Heart left ventricle (tissue), 13 donors: ENCODE measurements around the gene RTEL1.

ENCODE experiments used
- POLR2A ChIP-seq, 2 donors: fragments of 450-650 bp; IDR thresholded peaks; one replicate each; pipeline ENCODE4 v1.6.1; 2017; ENCODE audit warnings: antibody characterized with exemption in 2 of 2, mild to moderate bottlenecking in 2 of 2, moderate library complexity in 2 of 2
- TF ChIP-seq, protein P1 (sequence below), 12 donors: fragments of 200-600 bp; sonication (generic) in 4 of 12; IDR thresholded peaks; one replicate each; pipeline versions ENCODE4 v1.5.0 to v1.8.0; 2018 to 2022; ENCODE audit warnings: antibody characterized with exemption in 12 of 12, mild to moderate bottlenecking in 5 of 12
- donor health status: ischemic (EF 13 %, LVEDD 7.1; RV severe dilation, severe dysfunction).
- donor health status: DM: no; HTN: yes; CAD: no.
- donor health status: DM: no; HTN: no; CAD: no.
- donor health status: ischemic (EF 25% LVEDD 6.9; RV normal size, moderate dysfunction).
- donor health status: ischemic (EF 25% LVEDD 5.7; RV mildly dilated, moderate dysfunction).
- donor health status: ischemic (EF 35%, LVEDD 5.7; RV mildly dilated, moderate dysfunction).
- donor health status: nonischemic (EF 11% LVEDD 7.7; RV severe dilation, severe dysfunction).
- donor health status: DM: yes; HTN: yes; CAD: no.
- donor health status: PGD.
- donor health status: ischemic (EF 29% LVEDD 5.4; RV normal size, mild dysfunction).
- donor health status: nonischemic (EF 23%, LVEDD 6.1; RV moderate dilation, normal function).

DNA sequence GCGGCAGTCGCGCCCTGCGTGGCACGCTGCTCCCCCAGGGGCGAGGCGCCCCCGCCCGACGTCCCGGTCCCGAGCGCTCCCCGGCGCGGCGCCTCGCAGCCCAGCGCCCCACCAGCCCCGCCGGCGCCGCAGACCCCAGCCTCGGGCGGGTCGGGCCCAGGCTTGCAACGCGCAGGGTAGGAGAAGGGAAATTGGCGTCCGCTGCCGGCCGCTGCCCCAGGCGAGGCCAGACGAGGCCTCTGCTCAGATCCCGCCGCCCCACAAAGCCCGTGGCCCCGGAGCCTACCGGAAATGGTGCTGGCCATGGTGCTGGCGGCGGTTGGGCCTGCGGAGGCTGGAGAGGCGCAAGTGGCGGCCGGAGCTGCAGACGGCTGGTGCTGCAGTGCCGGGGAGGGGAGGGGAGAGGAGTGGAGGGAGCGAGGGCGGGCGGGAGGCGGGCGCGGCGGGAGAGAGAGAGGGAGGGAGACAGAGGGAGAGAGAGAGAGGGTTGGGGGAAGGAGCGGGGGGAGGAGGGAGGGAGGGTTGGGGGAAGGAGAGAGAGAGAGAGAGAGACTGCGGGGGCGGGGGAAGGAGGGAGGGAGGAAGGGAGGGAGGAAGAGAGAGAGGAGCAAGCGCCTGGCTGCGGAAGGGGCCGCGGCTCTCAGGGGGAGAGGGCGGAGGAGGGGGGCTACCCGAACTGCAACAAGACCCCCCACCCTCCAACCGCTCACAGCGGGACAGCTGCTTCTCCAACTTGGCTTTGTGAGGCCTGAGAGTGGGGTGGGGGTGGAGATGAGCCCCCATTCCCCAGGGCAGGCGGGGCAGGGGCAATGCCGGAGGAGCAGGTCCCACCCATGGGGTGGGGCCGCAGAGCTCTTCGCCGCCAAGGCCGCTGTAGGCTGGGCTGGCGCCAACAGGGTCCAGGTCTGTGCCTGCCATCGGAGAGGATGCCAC, 4.8 kb upstream of the RTEL1 start, which contains the start of gene STMN3:
- no peak for TF ChIP-seq POLR2A (IDR thresholded peaks at IDR 0.05)
- TF ChIP-seq, protein P1, sequence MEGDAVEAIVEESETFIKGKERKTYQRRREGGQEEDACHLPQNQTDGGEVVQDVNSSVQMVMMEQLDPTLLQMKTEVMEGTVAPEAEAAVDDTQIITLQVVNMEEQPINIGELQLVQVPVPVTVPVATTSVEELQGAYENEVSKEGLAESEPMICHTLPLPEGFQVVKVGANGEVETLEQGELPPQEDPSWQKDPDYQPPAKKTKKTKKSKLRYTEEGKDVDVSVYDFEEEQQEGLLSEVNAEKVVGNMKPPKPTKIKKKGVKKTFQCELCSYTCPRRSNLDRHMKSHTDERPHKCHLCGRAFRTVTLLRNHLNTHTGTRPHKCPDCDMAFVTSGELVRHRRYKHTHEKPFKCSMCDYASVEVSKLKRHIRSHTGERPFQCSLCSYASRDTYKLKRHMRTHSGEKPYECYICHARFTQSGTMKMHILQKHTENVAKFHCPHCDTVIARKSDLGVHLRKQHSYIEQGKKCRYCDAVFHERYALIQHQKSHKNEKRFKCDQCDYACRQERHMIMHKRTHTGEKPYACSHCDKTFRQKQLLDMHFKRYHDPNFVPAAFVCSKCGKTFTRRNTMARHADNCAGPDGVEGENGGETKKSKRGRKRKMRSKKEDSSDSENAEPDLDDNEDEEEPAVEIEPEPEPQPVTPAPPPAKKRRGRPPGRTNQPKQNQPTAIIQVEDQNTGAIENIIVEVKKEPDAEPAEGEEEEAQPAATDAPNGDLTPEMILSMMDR (IDR thresholded peaks at IDR 0.05) = no peak
